Activated CD4-positive, alpha-beta T cell treated with anti-CD3 and anti-CD28 coated beads, Interleukin-2, amount 50 U/mL, for 48 hours (primary cell): ENCODE data around the gene XKRX.

ENCODE experiments used
- DNase-seq, 2 experiments: peaks; one replicate each; pipeline ENCODE4 v3.0.0-alpha.2; 2020

The XKRX gene

GRCh38 chrX:100928660-100929613 is at the start of gene XKRX:
Gene XKRX, minus strand, starts transcription at chrX:100928917. Its CDS starts 613 bp downstream, at chrX:100928304.
- DNase-seq: peak; percentile 33 to 43

GRCh38 chrX:100976211-100976610 is 47.5 kb upstream of the XKRX start:
- DNase-seq: no peak

GRCh38 chrX:100975212-100975611 is 46.5 kb upstream of the XKRX start:
- no peak for DNase-seq

GRCh38 chrX:100973411-100973810 is 44.7 kb upstream of the XKRX start:
- DNase-seq: no peak

GRCh38 chrX:100969936-100970335 is 41.2 kb upstream of the XKRX start:
- DNase-seq: no peak

GRCh38 chrX:100969408-100969807 is 40.7 kb upstream of the XKRX start, which contains the start of gene ARL13A:
Gene ARL13A, plus strand, starts transcription at chrX:100969708. Its CDS starts 3,982 bp downstream, at chrX:100973690.
- no peak for DNase-seq

- DNase-seq: no peak
Observed at GRCh38 chrX:100964362-100964761, 35.6 kb upstream of the XKRX start.

GRCh38 chrX:100962811-100963210 is 34.1 kb upstream of the XKRX start:
- no peak for DNase-seq

GRCh38 chrX:100948557-100948956 is 19.8 kb upstream of the XKRX start:
- no peak for DNase-seq

GRCh38 chrX:100946299-100946927 is 17.7 kb upstream of the XKRX start:
- no peak for DNase-seq

- DNase-seq: no peak
Observed at GRCh38 chrX:100944601-100945000, 15.9 kb upstream of the XKRX start.

GRCh38 chrX:100939333-100939732 is 10.6 kb upstream of the XKRX start:
- DNase-seq: no peak

- no peak for DNase-seq
Observed at GRCh38 chrX:100935767-100936166, 7.0 kb upstream of the XKRX start.

- DNase-seq: no peak
Observed at GRCh38 chrX:100931925-100932285, 3.2 kb upstream of the XKRX start.

- peak in 1 of 2 experiments; percentile 12 for DNase-seq
Observed at GRCh38 chrX:100931218-100931924, 2.7 kb upstream of the XKRX start.

- DNase-seq: no peak
Observed at GRCh38 chrX:100926453-100926852, 2.3 kb downstream of the XKRX start.

- DNase-seq: no peak
Observed at GRCh38 chrX:100924375-100924774, 4.3 kb downstream of the XKRX start.

GRCh38 chrX:100915562-100915961 is 13.2 kb downstream of the XKRX start:
- DNase-seq: no peak

- DNase-seq: no peak
Observed at GRCh38 chrX:100913111-100913510, 15.6 kb downstream of the XKRX start.

- DNase-seq: no peak
Observed at GRCh38 chrX:100911731-100912130, 17.0 kb downstream of the XKRX start.

GRCh38 chrX:100905620-100906019 is 23.1 kb downstream of the XKRX start:
- DNase-seq: no peak

- no peak for DNase-seq
Observed at GRCh38 chrX:100904433-100904832, 24.3 kb downstream of the XKRX start.

- peak; percentile 12 to 15 for DNase-seq
Observed at GRCh38 chrX:100895365-100896075, 33.2 kb downstream of the XKRX start.
